GM12801 (cell line): ENCODE measurements around the gene NOL9.

Experiments used
- TF ChIP-seq, protein P1 (sequence below): IDR thresholded peaks from one replicate; pipeline ENCODE4 v1.5.1; 2011; ENCODE audit warnings: control low read depth; ENCODE audit not compliant: insufficient read length; ENCODE audit errors: extremely low read depth

Gene NOL9

DNA sequence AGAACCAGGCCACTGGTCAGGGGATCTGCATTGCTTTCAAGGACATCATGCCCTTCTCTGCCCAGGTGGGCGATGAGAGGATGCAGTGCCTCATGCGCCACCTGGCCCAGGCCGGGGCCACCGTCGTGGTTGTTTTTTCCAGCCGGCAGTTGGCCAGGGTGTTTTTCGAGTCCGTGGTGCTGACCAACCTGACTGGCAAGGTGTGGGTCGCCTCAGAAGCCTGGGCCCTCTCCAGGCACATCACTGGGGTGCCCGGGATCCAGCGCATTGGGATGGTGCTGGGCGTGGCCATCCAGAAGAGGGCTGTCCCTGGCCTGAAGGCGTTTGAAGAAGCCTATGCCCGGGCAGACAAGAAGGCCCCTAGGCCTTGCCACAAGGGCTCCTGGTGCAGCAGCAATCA is 20.5 kb upstream of the NOL9 start:
- TF ChIP-seq, protein P1, sequence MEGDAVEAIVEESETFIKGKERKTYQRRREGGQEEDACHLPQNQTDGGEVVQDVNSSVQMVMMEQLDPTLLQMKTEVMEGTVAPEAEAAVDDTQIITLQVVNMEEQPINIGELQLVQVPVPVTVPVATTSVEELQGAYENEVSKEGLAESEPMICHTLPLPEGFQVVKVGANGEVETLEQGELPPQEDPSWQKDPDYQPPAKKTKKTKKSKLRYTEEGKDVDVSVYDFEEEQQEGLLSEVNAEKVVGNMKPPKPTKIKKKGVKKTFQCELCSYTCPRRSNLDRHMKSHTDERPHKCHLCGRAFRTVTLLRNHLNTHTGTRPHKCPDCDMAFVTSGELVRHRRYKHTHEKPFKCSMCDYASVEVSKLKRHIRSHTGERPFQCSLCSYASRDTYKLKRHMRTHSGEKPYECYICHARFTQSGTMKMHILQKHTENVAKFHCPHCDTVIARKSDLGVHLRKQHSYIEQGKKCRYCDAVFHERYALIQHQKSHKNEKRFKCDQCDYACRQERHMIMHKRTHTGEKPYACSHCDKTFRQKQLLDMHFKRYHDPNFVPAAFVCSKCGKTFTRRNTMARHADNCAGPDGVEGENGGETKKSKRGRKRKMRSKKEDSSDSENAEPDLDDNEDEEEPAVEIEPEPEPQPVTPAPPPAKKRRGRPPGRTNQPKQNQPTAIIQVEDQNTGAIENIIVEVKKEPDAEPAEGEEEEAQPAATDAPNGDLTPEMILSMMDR = no peak

DNA sequence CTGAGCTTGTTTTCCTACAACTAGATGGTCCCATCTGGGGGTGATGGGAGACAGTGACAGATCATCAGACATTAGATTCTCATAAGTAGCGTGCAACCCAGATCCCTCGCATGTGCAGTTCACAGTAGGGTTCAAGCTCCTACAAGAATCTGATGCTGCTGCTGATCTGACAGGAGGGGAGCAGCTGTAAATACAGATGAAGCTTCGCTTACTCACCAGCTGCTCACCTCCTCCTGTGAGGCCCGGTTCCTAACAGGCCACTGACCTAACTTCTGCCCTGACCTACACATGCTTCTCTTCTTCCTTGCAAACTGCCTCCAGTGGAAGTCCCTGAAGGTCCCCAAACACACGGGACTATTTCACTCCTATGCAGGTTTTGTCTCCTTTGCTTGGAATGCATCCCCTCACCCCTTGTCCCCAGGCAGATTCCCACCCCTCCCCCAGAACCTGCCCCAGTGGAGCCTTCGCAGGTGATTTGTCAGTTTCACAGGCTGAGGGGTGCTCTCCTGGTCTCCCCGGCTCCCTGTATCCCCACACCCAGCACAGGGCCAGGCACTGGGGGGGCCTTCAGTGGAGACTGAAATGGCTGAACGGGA is 19.8 kb upstream of the NOL9 start:
- TF ChIP-seq, protein P1 = no peak

DNA sequence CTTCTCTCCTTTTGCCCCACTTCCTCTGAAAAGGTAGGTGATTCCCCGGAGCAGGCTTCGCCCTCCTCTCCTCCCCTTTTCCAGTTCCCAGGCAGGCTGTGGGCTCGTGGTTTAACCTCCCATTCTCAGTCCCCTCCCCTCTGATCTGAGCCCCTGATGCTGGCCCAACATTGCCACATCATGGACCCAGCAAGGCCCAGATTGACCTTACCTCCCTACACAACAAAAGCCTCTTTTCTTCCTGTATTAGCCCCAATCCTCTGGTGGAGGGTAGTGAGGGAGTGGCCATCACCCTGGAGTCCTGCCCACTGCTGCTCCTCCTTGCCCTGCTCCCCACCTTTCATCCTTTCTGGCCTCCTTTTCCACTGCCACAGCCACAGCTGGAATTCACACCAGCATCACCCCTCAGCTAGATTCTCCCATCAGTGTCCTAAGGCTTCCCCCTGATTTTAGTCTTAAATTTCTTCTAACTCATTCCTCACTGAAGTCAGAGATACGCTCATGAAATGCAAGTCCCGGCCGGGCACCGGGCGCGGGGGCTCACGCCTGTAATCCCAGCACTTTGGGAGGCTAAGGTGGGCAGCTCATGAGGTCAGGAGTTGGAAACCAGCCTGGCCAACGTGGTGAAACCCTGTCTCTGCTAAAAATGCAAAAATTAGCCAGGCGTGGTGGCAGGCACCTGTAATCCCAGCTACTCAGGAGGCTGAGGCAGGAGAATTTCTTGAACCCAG is 18.5 kb upstream of the NOL9 start:
- TF ChIP-seq, protein P1 = no peak

DNA sequence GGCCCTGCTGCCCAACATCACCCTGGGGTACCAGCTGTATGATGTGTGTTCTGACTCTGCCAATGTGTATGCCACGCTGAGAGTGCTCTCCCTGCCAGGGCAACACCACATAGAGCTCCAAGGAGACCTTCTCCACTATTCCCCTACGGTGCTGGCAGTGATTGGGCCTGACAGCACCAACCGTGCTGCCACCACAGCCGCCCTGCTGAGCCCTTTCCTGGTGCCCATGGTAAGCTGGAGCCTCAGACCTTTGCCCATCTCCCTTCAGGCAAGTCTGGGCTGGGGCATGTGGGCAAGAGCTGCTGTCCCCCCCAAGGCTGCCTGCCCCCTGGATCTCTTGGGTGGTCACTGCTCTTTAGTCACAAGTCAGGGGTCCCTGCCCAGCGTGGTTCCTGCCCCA is 16.7 kb upstream of the NOL9 start:
- TF ChIP-seq, protein P1 = no peak

DNA sequence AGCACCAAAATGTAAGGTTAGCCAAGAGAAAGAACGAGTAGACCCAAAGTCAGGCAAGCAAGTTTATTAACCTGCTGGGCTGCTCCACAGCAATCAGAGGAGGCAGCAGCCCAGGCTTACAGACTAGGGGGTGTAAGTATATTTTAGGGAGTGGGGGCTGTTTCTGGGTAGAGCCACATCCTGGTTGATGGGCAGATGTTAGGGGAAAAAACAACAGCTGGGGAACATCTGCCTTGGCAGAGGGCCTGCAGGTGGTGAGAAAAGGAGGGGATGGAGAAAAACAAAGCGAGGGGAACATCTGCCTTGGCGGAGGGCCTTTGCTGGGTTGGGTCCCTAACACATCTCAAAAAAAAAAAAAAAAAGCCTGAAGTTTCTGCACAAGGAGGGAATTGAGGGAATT is 15.8 kb upstream of the NOL9 start:
- TF ChIP-seq, protein P1 = no peak

DNA sequence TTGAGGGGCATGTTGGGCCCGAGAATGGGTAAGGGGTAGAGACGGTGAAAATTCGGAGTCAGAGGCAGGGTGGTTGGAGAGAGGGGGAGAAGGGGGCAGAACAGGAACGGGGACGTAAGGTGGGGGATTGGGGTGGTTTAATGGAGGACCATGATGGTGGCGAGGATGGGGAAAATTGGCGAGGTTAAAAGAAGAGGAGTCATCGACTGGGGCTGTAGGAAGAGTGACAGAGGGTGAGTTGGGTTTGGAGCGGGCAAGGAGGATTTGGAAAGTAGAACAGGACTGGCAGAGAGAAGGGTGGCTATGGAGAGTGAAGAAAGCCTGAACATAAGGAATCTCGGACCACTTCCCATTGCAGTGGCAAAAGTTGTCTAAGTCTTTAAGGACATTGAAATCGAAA is 14.7 kb upstream of the NOL9 start:
- TF ChIP-seq, protein P1 = no peak

DNA sequence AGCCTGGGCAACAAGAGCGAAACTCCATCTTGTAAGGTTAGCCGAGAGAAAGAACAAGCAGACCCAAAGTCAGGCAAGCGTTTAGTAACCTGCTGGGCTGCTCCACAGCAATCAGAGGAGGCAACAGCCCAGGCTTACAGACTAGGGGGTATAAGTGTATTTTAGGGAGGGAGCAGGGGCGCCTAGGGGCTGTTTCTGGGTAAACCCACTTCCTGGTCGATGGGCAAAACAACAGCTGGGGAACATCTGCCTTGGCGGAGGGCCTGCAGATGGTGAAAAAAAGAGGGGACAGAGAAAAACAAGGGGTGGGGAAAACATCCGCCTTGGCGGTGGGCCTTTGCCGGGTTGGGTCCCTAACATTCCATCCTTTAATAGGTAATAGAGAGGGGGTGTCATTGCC is 6.0 kb upstream of the NOL9 start:
- TF ChIP-seq, protein P1 = no peak
